ENCODE data around the gene IFNL2. TPM values are rescaled to one million over a fixed set of nuclear protein-coding genes. Genes with fewer than 3 reads are reported as not detected.

The IFNL2 gene
- total and polyA plus RNA-seq, 2 donors (not counting 3 experiments of a cell fraction or from before 2014, with no cell fraction given), result not detected

DNA sequence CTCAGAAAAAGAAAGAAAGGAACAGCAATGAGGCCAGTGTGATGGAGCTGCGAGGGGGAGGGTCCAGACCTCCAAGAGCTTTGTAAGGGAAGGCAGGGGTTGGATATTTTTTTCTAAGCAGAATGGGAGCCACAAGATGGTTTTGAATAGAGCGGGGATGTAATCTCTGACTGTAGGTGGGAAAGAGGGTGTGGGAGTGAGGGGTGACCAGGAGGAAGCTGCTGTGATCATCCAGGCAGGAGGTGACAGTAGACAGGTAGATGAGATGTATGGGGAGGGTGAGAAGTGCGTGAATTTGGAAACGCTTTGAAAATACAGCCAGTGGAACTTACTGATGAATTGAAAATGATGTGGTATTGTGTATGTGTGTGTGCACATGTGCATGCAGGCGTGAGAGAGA, 7.4 kb downstream of the IFNL2 start:
- Histone ChIP-seq H3K4me3 (replicated peaks in 1 of 3; ENCODE audit: insufficient read depth in 1 of 3, low read depth in 1 of 3, low read length in 3 of 3) (no peak overlapping the region), H3K4me1 (ENCODE audit: control insufficient read depth, extremely low read depth, insufficient read depth, low read length) (no peaks in the 10 kb centered on the region), H3K9me3 (replicated peaks; ENCODE audit: control insufficient read depth, insufficient read depth, low read length) (no peaks in the 10 kb centered on the region), H3K27me3 (ENCODE audit: control insufficient read depth in 2 of 2, insufficient read depth in 2 of 2, low read length in 2 of 2) (no peaks in the 10 kb centered on the region), H3K36me3 (ENCODE audit: control insufficient read depth in 2 of 2, extremely low read depth in 1 of 2, insufficient read depth in 2 of 2, low read length in 2 of 2) (no peaks in the 10 kb centered on the region), H3K9ac (replicated peaks; ENCODE audit: extremely low read depth, insufficient read depth, low read length) (no peak overlapping the region), H3K9me1 (replicated peaks; ENCODE audit: control insufficient read depth, extremely low read depth, insufficient read depth, low read length) (no peaks in the 10 kb centered on the region), H3K27ac (ENCODE audit: insufficient read depth, low read depth, low read length) (no peak overlapping the region), H4K20me1 (replicated peaks; ENCODE audit: control insufficient read depth, extremely low read depth, insufficient read depth, low read length) (no peaks in the 10 kb centered on the region), H3K79me2 (ENCODE audit: control insufficient read depth, insufficient read depth, low read length) (no peaks in the 10 kb centered on the region), H3K4me2 (ENCODE audit: insufficient read depth, low read length) (no peak overlapping the region), H2AFZ (ENCODE audit: low read depth, low read length) (no peak overlapping the region)
- POLR2A ChIA-PET, result no interaction called here
- dilution Hi-C loops (cut with MboI; ENCODE audit: extremely low pct_ligation_motif_present, low sequenced_read_pairs) (no loop called here), intact Hi-C loops (cut with micrococcal nuclease) (no loop called here)
- CTCF ChIA-PET, result no interaction called here
- DNase-seq (ENCODE audit: low read depth, low spot score) (no peak), FAIRE-seq (no peak)
- no peak for TF ChIP-seq MYC (IDR thresholded peaks at IDR 0.05; ENCODE audit: low read depth, low read length)
- TF ChIP-seq JUN (IDR thresholded peaks at IDR 0.05; ENCODE audit: borderline replicate concordance, insufficient read depth, insufficient read length, low read depth), result no peak
- TF ChIP-seq, protein P1, sequence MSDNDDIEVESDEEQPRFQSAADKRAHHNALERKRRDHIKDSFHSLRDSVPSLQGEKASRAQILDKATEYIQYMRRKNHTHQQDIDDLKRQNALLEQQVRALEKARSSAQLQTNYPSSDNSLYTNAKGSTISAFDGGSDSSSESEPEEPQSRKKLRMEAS (IDR thresholded peaks at IDR 0.05; ENCODE audit: insufficient read depth, insufficient read length), result no peak
- TF ChIP-seq POLR2A (IDR thresholded peaks at IDR 0.05; ENCODE audit: low read depth, low read length), result no peak
- no peak for TF ChIP-seq EZH2 (IDR thresholded peaks at IDR 0.05; ENCODE audit: borderline replicate concordance, low read depth, low read length, severe bottlenecking)
- no peak for TF ChIP-seq FOS (IDR thresholded peaks at IDR 0.05; ENCODE audit: borderline replicate concordance, insufficient read depth, low read length)
- TF ChIP-seq POLR2AphosphoS5 (IDR thresholded peaks at IDR 0.05; ENCODE audit: insufficient read depth, low read depth, low read length), result no peak
- no peak for TF ChIP-seq GATA2 (IDR thresholded peaks at IDR 0.05; ENCODE audit: insufficient read depth, insufficient read length, low read depth, low read length)
- TF ChIP-seq, protein P2, sequence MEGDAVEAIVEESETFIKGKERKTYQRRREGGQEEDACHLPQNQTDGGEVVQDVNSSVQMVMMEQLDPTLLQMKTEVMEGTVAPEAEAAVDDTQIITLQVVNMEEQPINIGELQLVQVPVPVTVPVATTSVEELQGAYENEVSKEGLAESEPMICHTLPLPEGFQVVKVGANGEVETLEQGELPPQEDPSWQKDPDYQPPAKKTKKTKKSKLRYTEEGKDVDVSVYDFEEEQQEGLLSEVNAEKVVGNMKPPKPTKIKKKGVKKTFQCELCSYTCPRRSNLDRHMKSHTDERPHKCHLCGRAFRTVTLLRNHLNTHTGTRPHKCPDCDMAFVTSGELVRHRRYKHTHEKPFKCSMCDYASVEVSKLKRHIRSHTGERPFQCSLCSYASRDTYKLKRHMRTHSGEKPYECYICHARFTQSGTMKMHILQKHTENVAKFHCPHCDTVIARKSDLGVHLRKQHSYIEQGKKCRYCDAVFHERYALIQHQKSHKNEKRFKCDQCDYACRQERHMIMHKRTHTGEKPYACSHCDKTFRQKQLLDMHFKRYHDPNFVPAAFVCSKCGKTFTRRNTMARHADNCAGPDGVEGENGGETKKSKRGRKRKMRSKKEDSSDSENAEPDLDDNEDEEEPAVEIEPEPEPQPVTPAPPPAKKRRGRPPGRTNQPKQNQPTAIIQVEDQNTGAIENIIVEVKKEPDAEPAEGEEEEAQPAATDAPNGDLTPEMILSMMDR (IDR thresholded peaks at IDR 0.05; ENCODE audit: extremely low read depth in 1 of 2, insufficient read depth in 1 of 2, low read depth in 1 of 2, low read length in 2 of 2), result no peak
- BruUV-seq (replicated peaks), result no TSS peak

All from endothelial cell of umbilical vein (primary cell).